ENCODE measurements around the gene ULK4. TPM values are rescaled to one million over a fixed set of nuclear protein-coding genes. Genes with fewer than 3 reads are reported as not detected.

Gene ULK4
- total and polyA plus RNA-seq, 2 of the 8 experiments (the other 6 are each of a cell fraction or from before 2014, with no cell fraction given) = 3.0 to 10.8 TPM

GRCh38 chr3:41199866-41200668 is 761.8 kb downstream of the ULK4 start:
- H4K8ac ChIP-seq (ENCODE audit: extremely low read depth, insufficient read depth, low read length) = peak overlapping the region; percentile 99; the same call in 1 of the 2 replicates
- H3K4me3 ChIP-seq (ENCODE audit: extremely low read depth in 1 of 4, insufficient read depth in 2 of 4, low read depth in 3 of 4, low read length in 4 of 4) = peak overlapping the region; percentile 83 to 99 (median 86)
- ChIA-PET POLR2A (ENCODE audit: partially characterized antibody) (interaction anchor here (0.5 to 6.8 kb wide), 57 partner anchors 8 to 891 kb away, joined by 3 to 80 read pairs (median 4); partner anchors contain the start of genes TRAK1 and ZNF621), CTCF (ENCODE audit: partially characterized antibody) (interaction anchor here (0.7 to 1.4 kb wide), 5 partner anchors 9 to 469 kb away, joined by 3 to 4 read pairs (median 4); no protein-coding TSS in a partner anchor)
- no peaks in the 10 kb centered on the region for H3K27me3 ChIP-seq (replicated peaks in 1 of 4; ENCODE audit: control insufficient read depth in 3 of 4, extremely low read depth in 1 of 4, insufficient read depth in 3 of 4, low read length in 3 of 4)
- no peak overlapping the region for H2BK12ac ChIP-seq (ENCODE audit: low read depth, low read length)
- H3K79me1 ChIP-seq (ENCODE audit: low read depth, low read length) = no peaks in the 10 kb centered on the region
- H2BK5ac ChIP-seq (ENCODE audit: low read depth, low read length) = no peak overlapping the region
- H4K91ac ChIP-seq (replicated peaks; ENCODE audit: insufficient read length, low read length) = peak overlapping the region; percentile 72
- no peak overlapping the region for H3K56ac ChIP-seq (replicated peaks; ENCODE audit: insufficient read length, low read depth, low read length)
- H2AFZ ChIP-seq (ENCODE audit: low read length) = no peak overlapping the region
- 0 out of 2 replicates have a peak overlapping the region, but pooled peaks have one; percentile 19 for H2AK5ac ChIP-seq (ENCODE audit: low read depth, low read length)
- no peaks in the 10 kb centered on the region for H3K9me3 ChIP-seq (ENCODE audit: insufficient read depth in 2 of 2, low read depth in 1 of 2, low read length in 1 of 2)
- H4K5ac ChIP-seq (ENCODE audit: insufficient read length, low read depth, low read length) = peak overlapping the region; percentile 38
- peaks cover 0 to 20% (median 3%) of the 10 kb centered on the region in 4 experiments; a peak in 3 of 7 replicates for H3K4me1 ChIP-seq (replicated peaks in 1 of 4; ENCODE audit: control insufficient read depth in 3 of 4, insufficient read depth in 4 of 4, low read length in 3 of 4)
- peaks cover 11 to 29% of the 10 kb centered on the region in 2 experiments for H4K20me1 ChIP-seq (replicated peaks in 1 of 2; ENCODE audit: control insufficient read depth in 1 of 2, insufficient read depth in 2 of 2, low read length in 2 of 2)
- H3K27ac ChIP-seq (ENCODE audit: low read depth, low read length) = peak overlapping the region; percentile 97; the same call in 1 of the 2 replicates
- DNase-seq (ENCODE audit: low read depth in 1 of 2, low spot score in 2 of 2) = no peak
- H2BK120ac ChIP-seq (replicated peaks; ENCODE audit: low read depth, low read length) = no peak overlapping the region
- no peak overlapping the region; the same call in 1 of the 2 replicates for H2BK15ac ChIP-seq (ENCODE audit: low read length)
- 3% methylated on average over 13 of the region's 40 CpGs; no CpG with 5 or more reads in 1 of the 2 experiments for WGBS, 2 experiments (ENCODE audit: extremely low coverage in 1 of 2, insufficient coverage in 1 of 2, insufficient read length in 1 of 2, insufficient replicate concordance in 2 of 2, low coverage in 1 of 2, low lambda C conversion rate in 2 of 2, missing lambda C conversion rate in 1 of 2)
- H3K79me2 ChIP-seq (ENCODE audit: control insufficient read depth in 1 of 2, insufficient read depth in 2 of 2, low read length in 2 of 2) = peaks cover 31 to 52% of the 10 kb centered on the region in 2 experiments
- peak overlapping the region; percentile 83 for H3K14ac ChIP-seq (ENCODE audit: insufficient read length)
- H3K36me3 ChIP-seq (ENCODE audit: control insufficient read depth in 2 of 4, insufficient read depth in 4 of 4, low read length in 3 of 4) = no peaks in the 10 kb centered on the region
- FAIRE-seq = no peak
- no peak overlapping the region for H3K18ac ChIP-seq (ENCODE audit: extremely low read depth, low read length)
- peaks cover 12% of the 10 kb centered on the region for H3K23me2 ChIP-seq (ENCODE audit: low read depth, low read length)
- H3K4ac ChIP-seq (replicated peaks; ENCODE audit: insufficient read length, low read depth, low read length) = peak overlapping the region; percentile 83
- H3K4me2 ChIP-seq (ENCODE audit: insufficient read depth in 1 of 2, low read depth in 2 of 2, low read length in 2 of 2) = peak overlapping the region; percentile 77 to 85
- H2BK20ac ChIP-seq (ENCODE audit: low read length) = no peak overlapping the region
- no peak overlapping the region for H3K23ac ChIP-seq (ENCODE audit: insufficient read length)
- H3K9ac ChIP-seq (replicated peaks in 1 of 4; ENCODE audit: extremely low read depth in 1 of 4, low read depth in 3 of 4, low read length in 3 of 4) = peak overlapping the region; percentile 64 to 100 (median 97)
- TF ChIP-seq RFX5 (IDR thresholded peaks at IDR 0.05; ENCODE audit: borderline replicate concordance, low read depth, low read length) = no peak

Data from H1 (cell line).